HG02623 (cell line): ENCODE data around the gene NEDD1.

ENCODE experiments used
- ATAC-seq: cut with Tn5 transposase; IDR thresholded peaks from one replicate; pipeline ENCODE4 v1.9.1; 2021; ENCODE audit warnings: moderate library complexity; ENCODE audit not compliant: unreplicated experiment

The NEDD1 gene, protein sequence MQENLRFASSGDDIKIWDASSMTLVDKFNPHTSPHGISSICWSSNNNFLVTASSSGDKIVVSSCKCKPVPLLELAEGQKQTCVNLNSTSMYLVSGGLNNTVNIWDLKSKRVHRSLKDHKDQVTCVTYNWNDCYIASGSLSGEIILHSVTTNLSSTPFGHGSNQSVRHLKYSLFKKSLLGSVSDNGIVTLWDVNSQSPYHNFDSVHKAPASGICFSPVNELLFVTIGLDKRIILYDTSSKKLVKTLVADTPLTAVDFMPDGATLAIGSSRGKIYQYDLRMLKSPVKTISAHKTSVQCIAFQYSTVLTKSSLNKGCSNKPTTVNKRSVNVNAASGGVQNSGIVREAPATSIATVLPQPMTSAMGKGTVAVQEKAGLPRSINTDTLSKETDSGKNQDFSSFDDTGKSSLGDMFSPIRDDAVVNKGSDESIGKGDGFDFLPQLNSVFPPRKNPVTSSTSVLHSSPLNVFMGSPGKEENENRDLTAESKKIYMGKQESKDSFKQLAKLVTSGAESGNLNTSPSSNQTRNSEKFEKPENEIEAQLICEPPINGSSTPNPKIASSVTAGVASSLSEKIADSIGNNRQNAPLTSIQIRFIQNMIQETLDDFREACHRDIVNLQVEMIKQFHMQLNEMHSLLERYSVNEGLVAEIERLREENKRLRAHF

DNA sequence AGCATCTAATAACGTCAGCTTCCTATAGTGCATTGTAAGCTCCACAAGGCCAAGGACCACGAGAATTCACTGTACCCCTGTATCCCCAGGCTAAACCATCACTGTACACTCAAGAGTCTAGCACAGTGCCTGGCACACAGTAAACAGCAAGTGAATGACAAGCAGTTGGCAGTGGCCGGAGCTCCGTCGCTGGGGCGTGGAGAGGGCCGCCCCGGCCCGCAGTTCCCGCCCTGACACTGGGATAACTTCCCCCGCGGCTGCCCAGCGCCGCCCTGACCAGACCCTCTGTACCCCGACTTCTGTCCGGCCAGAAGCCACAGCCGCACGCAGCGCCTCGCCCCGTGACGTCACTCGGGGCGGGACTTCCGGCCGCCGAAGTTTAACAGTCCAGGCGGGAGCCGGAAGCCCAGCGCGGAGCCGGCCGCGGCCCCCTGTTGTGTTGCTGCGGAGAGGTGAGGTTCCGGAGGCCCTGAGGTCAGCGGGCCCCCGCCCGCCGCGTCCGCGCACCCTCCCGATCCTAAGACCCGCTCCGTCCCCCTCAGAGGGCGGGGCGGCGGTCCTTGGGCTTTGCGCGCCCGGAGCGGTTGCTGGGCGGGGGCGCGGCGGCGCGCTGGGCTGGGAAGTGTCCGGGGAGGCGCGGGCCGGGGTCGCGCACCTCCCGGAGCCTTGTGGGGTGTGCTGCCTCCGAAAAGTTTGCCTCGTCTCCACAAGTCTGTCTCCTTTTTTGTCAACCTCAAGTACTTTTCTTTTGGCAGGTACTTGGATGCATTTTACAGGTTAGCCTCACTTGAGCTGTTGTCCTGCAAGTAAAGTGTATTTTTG, at the start of gene NEDD1:
Gene NEDD1 (plus strand): TSS at position 409 of the 822 bp plus-strand sequence. CDS start 2,503 bp downstream, outside the sequence.
- ATAC-seq, result peak; percentile 93

- ATAC-seq, result no peak
Observed at GRCh38 chr12:96858162-96858561, 48.9 kb upstream of the NEDD1 start.

DNA sequence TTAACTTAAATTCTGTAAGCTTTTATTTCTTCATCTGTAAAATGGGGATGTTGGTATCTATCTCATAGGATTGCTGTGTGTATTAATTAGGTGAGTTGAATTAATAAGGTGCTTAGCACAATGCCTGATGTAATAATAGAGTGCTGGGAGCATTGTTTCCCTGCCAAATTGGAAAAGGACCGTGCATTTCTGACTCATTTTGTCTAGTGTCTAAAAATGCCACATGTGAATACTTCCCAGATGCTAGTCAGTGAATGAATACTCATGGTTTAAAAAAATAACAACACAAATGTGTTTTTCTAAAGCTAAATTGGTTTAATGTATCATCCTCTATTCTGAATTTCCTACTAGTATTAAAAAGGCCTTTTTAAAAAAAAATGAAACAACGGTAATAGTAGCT, 45.4 kb upstream of the NEDD1 start:
- ATAC-seq, result no peak

- no peak for ATAC-seq
Observed at GRCh38 chr12:96862326-96862725, 44.7 kb upstream of the NEDD1 start.

GRCh38 chr12:96864335-96864734, 42.7 kb upstream of the NEDD1 start:
- no peak for ATAC-seq

DNA sequence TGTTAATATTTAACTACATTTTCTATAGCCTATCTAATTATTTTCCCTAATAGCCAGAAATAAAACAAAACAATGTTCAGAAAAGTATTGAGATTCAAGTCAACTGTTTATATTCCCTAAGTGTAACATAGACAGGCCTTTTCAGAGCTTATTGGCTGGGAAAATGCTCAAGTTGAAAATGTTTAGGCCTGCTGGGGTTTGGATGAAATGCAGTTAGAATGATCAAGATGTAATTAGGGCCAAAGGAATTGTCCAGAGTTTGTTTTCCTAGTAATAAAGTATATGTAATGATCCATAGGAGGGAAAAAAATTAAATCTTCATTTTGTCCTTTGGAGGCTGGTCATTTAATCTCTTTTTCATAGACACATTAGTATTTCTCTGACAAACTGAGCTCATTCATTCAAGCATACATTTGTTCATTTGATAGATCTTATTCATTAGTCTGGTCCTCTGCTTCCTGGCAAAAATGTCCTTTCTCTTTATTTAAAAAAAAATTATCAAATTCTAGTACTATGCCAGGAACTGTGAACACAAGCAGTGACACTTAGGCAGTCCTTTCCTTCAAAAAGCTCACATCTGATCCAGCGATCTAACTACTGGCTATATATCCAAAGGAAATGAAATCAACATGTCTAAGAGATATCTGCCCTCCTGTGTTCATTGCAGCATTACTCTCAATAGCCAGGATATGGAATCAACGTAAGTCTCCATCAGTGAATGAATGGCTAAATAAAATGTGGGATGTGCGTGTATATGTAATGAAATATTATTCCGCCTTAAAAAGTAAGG, 40.1 kb upstream of the NEDD1 start:
- no peak for ATAC-seq

GRCh38 chr12:96870946-96871345, 36.1 kb upstream of the NEDD1 start:
- ATAC-seq, result no peak

DNA sequence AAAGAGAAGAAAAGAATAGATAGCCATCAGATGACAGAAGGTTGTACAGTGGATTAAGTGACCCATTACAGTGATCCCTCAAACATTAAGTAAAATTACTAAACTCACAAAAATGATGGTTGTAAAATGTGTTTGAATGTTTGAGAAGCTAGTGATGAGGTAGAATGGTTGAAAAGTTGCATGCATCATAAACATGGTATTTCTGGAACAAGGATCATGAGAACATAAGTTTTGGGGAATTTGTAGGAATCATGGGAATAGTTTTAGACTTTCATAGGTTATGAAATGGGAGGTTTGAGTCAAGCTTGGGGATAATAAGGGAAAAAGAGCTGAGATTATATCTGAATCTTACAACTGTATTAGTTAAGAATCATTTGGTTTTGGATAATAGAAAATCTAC, 34.1 kb upstream of the NEDD1 start:
- ATAC-seq, result no peak

- no peak for ATAC-seq
Observed at GRCh38 chr12:96874211-96874610, 32.8 kb upstream of the NEDD1 start.

DNA sequence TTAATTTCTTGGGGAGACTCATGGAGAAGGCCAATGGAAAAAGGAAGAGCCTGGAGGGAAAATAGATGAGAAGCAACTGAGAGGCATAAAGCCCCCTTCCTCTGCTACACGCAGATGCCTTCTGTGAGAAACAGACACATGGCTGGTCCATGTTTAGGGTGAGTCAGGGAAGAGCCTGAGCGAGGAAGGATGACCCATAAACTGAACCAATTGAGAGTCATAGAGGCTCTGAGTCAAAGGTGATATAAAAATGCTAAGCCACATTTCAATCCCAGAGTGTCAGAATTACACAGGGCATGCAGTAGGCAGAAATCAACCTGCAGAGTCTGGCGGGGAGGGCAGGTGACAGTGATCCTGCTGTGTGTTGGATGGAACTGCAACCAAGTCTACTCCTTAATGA, 30.1 kb upstream of the NEDD1 start:
- ATAC-seq, result no peak

DNA sequence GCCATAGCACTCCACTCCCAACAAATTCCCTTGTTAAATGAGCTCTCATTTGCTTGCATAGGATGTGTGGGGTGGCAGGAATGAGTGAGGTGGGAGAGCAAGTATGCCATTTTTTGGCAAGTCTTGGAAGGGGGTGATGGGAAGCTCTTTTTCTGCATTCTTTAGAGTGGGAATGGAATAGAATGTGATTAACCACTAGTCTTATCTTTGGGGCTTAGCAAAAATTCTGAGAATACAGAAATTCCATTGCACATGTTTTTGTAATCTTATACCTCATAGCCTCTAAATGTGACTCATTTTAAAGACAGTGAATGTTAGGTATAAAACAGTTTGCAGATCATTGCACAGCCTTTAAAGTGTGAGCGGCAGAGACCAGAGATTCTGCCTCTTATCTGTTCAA, 28.4 kb upstream of the NEDD1 start:
- ATAC-seq, result no peak

GRCh38 chr12:96879301-96879700, 27.8 kb upstream of the NEDD1 start:
- no peak for ATAC-seq

- no peak for ATAC-seq
Observed at GRCh38 chr12:96880220-96880619, 26.8 kb upstream of the NEDD1 start.

- ATAC-seq, result no peak
Observed at GRCh38 chr12:96881608-96882007, 25.4 kb upstream of the NEDD1 start.

DNA sequence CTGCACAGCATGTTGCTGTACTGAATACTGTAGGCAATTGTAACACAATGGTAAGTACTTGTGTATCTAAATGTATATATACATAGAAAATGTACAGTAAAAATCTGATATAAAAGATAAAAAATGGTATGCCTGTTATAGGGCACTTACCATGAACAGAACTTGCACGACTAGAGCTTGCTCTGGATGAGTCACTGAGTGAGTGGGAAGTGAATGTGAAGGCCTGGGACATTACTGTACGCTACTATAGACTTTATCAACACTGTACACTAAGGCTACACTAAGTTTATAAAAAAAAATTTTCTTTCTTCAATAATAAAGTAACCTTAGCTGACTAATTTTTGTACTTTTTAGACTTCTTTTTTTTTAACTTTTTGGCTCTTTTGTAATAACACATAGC, 24.2 kb upstream of the NEDD1 start:
- no peak for ATAC-seq

DNA sequence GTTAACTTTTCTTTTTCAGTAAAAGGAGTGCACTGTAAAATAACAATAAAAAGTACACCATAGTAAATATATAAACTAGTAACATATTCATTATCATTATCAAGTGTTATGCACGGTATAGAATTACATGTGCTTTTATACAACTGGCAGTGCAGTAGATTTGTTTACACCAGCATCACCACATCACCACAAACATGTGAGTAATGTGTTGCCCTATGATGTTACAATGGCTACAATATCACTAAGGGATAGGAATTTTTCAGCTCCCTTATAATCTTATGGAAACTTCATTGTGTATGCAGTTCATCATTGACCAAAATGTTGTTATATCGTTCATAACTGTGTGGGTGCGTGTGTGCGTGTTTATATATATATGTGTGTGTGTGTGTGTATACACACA, 23.5 kb upstream of the NEDD1 start:
- no peak for ATAC-seq

DNA sequence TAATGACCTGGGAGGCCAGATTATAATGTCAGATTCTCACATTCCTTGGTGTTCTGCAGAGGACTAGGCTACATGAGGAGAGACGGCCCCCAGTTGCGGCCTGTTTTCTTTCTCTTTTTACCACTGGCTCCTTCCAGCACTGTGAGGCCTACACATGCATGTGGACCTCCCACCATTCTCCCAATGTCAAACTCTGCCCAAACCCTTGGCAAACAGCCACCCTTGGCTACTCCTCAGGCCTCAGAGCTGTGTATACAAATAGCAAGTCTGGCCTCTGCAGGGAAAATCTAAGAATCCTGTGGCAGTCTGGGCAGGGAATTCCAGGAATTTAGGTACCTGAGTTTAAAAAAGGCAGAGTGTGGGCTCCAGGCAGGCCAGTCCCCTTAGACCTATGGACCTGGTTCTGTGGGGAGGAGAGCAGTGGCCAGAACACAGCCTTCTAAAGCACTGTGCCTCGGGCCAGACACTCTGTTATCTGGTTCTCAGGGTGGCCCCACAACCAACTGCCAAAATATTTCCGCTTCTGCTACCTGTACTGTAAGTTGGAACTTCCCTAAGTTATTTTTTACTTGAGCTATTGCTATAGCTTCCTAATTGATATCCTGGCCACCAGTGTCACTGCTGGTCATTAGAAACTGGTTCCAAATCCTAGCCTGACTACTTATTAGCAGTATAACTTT, 19.9 kb upstream of the NEDD1 start:
- no peak for ATAC-seq

GRCh38 chr12:96889273-96889933, 17.7 kb upstream of the NEDD1 start:
- ATAC-seq, result no peak

GRCh38 chr12:96890331-96890730, 16.7 kb upstream of the NEDD1 start:
- no peak for ATAC-seq

DNA sequence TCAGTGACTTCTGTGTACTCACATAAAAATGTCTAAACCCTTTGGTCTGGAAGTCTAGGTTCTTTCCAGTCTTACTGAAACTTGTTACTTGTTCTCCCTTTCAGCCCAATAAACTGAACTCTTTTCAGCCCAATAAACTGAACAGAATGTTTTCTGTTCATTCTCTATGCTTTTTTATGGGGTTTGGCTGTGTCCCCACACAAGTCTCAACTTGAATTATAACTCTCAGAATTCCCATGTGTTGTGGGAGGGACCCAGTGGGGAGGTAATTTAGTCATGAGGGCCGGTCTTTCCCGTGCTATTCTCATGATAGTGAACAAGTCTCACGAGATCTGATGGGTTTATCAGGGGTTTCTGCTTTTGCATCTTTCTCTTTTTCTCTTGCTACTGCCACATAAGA, 15.0 kb upstream of the NEDD1 start:
- ATAC-seq, result no peak
